NCI-H1105 (cell line): ENCODE data around the gene ZNF184.

Source experiments
- DNase-seq: peaks from one replicate; lab custom pipeline; 2025; lab: John Stamatoyannopoulos, UW

ZNF184 gene

GRCh38 chr6:27472617-27473400 is at the start of gene ZNF184:
TSS of gene ZNF184 (minus strand) at chr6:27473105. CDS start at chr6:27472294, 811 bp downstream.
- DNase-seq: peak; percentile 98

- DNase-seq: peak; percentile 69
These were observed 46.2 kb upstream of the ZNF184 start for GRCh38 chr6:27518881-27519795.

- peak; percentile 28 for DNase-seq
These were observed 45.3 kb upstream of the ZNF184 start for GRCh38 chr6:27517928-27518787.

- DNase-seq: no peak
These were observed 44.3 kb upstream of the ZNF184 start for GRCh38 chr6:27517238-27517637.

GRCh38 chr6:27514906-27515495 is 42.1 kb upstream of the ZNF184 start:
- DNase-seq: no peak

GRCh38 chr6:27512525-27512924 is 39.6 kb upstream of the ZNF184 start:
- DNase-seq: no peak

GRCh38 chr6:27507041-27507956 is 34.4 kb upstream of the ZNF184 start:
- DNase-seq: no peak

GRCh38 chr6:27505209-27506027 is 32.5 kb upstream of the ZNF184 start:
- peak; percentile 76 for DNase-seq

- peak; percentile 62 for DNase-seq
These were observed 30.6 kb upstream of the ZNF184 start for GRCh38 chr6:27503436-27504030.

- DNase-seq: peak; percentile 68
These were observed 29.9 kb upstream of the ZNF184 start for GRCh38 chr6:27502508-27503435.

- no peak for DNase-seq
These were observed 28.3 kb upstream of the ZNF184 start for GRCh38 chr6:27501187-27501586.

- DNase-seq: no peak
These were observed 27.3 kb upstream of the ZNF184 start for GRCh38 chr6:27500177-27500576.

GRCh38 chr6:27495386-27496135 is 22.7 kb upstream of the ZNF184 start:
- DNase-seq: no peak

- DNase-seq: no peak
These were observed 22.1 kb upstream of the ZNF184 start for GRCh38 chr6:27494987-27495385.

- no peak for DNase-seq
These were observed 21.2 kb upstream of the ZNF184 start for GRCh38 chr6:27494103-27494502.

GRCh38 chr6:27492631-27493190 is 19.8 kb upstream of the ZNF184 start:
- no peak for DNase-seq
